Stimulated activated CD8-positive, alpha-beta memory T cell treated with anti-CD3 and anti-CD28 coated beads, Interleukin-7, amount 100 ng/mL, for 1 hour (primary cell): ENCODE data around the gene AKAP8L.

Source experiments
- DNase-seq, 2 donors: peaks; one replicate each; pipeline ENCODE4 v3.0.0-alpha.2; 2020; ENCODE audit warnings: low read depth in 2 of 2

Gene AKAP8L

DNA sequence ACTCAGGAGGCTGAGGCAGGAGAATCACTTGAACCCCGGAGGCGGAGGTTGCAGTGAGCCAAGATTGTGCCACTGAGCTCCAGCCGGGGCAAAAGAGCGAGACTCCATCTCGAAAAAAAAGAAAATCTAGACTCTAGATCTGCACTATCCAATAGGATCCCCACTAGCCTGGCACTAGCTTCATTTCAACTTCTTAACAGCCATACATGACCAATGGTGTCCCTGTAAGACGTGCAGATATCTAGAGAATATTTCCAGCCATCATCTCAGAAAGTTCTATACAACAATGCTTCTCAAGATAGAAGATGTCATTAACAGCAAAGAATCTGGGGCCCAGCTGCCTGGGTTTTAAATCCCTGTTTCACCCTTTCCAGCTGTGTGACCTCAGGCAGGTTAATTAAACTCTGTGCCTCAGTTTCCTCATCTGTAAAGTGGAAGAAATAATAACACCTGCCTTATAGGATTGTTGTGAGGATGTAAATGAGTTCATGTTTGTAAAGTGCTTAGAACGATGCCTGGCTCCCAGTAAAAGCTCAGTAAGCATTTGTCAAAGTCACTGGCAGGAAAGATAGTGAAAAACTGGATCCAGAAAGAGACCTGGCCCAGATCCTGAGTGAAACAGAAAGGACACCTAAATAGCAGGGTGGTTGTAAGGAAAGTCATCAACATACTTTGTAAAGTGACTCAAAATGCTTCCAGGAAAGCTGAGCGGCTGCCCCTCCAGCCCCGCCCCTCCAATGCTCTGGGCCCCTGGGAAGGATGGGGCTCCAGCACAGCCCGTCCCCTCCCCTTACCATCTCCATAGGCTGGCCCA, 17.4 kb upstream of the AKAP8L start:
- no peak for DNase-seq

DNA sequence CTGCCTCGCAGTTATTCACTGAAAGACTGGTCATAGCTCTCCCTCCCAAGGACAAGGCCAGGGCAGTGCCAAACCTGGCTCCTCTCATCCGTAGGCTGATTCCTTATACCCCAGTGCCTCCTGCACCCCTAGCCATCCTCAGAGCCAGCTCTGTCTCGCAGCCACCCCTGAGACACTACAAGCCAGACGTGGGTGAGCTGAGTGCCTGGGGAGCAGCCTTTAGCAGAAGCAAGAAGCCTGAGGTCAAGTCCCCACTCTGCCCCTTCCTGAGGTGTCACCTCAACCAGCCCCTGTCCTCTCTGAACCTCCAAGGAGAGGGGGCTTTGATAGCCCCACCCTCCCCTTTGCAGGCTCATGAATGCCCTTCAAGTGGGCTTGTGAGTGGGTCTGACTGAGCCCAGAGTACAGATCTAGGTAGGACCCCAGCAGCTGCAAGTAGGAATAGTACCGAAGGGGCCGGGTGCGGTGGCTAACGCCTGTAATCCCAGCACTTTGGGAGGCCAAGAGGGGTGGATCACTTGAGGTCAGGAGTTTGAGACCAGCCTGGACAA, 14.8 kb upstream of the AKAP8L start:
- DNase-seq, result no peak

DNA sequence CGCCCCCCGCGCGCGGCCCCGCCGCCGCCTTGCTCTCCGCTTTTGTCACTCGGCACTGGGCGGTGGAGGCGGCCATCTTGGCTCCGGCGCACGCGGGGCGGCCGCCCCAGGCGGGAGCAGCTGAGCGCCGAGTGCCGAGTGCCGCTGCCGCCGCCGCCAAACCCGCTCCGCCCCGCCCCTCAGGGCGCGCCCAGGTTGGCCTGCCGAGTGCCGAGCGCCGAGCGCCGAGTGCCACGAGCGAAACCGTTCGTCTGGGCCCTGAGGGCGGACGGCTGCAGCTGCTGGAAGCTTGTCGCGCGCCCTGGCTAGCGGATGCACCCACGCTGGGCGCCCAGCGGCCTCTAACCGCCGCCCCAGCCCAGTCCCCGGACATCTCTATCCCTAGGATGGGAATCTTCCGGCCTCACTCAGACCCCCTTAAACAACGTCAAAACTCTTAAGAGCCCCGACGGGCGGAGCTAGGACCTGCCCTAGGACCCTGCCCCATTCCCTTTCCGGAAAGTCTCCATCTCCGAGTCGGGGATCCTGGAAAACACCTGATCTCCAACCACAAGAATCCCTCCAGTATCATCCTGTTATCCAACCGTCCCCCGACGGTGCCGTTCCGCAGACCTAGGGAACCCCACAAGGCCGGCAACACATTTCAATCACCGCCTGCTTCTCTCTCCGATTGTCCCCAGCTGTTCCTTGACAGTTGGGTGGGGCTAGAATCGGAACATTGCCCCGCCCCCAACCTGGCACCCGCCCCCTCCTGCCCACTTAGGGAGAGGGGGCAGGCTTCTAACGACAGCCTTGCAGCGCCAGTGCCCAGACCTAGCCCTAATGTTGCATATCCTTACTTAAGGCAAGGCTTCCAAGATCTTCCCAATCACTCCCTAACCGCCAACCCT, 14.1 kb upstream of the AKAP8L start:
- peak; percentile 83 to 88 for DNase-seq

DNA sequence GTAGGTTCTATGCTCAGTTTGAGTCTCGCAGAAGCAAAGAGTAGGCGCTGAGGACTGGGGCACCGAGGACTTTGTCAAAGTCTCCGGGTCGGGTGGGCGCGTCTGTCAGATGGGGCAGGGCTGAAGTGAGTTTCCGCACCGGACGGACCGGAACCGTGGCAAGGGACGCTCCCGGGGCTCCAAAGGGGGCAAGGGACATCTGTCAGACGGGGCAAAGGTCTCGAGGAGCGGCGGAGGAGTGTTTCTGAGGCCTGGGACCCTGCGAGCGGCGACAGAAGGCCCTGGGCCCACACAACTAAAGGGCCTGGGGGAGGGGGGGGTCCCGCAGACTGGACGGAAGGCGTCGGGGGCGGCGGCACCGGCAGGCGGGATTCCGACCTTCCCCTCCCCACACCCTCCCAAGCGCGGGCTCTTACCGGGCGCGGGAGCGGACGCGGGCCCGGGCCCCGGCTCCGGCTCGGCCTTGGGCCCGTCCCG, 13.3 kb upstream of the AKAP8L start:
- no peak for DNase-seq

DNA sequence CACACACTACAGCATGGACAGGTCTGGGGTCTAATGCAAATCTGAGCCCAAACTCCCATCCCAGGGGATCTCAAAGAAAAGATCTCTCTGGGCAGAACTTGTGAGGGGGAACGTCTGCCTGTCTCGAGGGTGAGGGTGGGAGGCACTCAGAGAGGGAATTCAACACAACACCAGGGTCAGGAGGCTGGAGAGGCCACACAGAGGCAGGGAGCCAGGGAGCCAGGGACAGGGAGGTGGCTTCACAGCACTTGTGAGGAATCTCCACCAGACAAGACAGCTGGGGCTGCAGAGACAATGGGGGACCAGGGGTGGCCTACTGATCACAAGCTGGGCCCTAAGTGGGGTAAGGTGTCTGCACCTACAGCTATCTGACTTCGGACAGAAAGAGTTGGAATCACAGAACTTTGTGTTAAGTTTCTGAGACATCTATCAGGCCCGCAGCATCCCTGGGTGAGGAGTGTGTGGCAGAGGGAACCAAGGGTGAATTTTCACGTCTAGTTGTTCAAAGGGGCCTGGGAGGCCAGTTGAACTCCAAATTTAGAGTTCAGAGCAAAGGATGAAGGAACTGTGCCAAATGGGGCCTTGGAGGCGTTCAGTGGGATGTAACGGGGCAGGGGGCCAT, 12.7 kb upstream of the AKAP8L start:
- no peak for DNase-seq

DNA sequence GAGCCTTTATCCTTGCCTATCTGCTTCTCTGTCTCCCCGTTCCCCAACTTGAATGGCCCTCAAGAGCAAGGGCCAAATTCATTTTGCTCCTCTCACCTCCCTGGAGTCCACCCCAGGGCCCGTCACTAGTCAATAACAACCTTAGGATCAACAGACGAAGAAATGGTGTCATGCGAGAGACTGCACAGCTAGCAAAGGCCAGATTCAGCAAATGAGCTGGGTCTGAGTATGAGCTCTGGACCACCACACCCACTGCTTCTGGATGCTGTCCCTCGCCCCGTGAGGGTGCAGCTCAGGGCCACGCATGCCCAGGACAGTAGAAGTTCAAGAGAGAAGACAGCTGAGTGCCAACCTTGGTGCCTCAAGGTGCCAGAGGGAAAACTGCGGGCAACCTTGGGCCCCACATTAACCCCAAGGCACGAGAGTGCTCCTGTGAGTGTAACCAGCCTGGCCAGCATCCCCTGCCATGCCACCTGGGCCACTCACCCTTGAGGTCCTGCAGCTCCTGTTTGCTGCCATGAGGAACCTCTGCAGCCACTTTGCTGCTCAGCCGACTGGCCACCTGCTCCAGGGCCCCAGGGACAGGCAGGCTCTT, 11.8 kb upstream of the AKAP8L start:
- no peak for DNase-seq

DNA sequence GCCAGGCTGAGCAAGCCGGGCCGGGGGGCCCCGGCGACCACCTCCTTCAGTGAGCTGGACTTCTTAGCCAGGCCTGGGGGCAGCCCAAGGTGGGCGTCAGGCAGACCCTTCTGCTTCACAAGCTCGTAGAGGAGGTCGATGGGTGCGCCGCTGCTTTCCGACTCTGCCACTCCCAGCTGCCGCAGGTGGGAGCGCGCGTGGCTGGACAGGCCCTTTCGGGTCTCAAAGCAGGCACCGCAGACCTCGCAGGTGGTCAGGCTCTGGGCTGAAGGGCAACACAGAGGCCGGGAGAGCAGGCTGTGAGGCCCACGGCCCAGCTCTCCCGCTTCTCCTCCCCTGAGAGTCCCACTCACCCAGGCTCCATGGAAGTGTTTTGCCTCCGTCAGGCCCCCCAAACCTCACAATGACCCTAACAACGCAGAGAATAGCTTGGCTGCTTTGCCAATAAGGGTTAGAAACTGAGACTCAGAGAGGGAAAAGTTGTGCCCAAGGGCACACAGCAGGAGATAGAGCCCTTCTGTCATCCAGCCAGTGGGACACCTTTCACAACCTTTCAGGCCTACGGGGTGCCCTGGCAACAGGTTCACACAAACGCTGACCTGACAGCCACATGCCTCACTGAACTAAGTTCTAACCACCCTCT, 11.2 kb upstream of the AKAP8L start:
- no peak for DNase-seq

DNA sequence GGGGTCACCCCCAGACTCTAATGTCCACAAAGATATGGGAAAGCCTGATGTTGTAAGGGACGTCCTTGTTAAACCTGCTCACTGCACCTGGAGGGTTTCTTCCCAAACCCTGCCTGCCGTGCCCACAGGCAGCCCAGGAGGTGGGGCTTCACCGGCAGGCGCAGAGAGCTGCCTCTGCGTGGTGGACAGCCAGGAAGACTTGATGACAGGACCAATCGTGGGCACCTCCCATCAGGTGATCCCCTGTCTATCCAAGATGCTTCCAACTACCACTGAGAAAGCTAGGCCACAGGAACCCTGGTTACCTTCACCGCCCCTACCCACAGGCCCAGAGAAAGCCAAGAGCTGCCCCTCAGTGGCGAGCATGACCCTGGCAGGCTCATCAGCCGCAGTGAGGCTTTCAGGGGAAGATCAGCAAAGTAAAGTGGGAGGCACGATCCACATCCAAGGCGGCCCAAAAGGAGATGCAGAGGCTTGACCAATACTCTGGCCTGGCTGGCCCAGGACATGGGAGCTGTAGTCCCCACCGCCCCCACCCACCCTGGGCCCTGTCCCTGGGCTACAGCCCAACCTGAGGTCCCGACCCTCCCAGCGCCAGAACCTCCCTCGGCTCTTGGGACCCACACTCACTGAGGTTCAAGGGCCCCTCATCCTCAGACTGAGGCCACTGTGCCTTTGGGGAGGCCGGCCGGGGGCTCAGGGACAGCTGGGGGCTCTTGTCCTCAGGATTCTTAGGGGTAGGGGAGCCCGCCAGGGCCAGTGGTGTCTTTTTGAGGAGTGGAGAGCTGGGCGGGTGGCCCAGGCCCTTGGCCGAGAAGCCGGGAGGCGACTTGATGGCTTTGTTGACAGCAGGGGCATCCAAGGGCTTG, 10.4 kb upstream of the AKAP8L start:
- DNase-seq, result no peak

DNA sequence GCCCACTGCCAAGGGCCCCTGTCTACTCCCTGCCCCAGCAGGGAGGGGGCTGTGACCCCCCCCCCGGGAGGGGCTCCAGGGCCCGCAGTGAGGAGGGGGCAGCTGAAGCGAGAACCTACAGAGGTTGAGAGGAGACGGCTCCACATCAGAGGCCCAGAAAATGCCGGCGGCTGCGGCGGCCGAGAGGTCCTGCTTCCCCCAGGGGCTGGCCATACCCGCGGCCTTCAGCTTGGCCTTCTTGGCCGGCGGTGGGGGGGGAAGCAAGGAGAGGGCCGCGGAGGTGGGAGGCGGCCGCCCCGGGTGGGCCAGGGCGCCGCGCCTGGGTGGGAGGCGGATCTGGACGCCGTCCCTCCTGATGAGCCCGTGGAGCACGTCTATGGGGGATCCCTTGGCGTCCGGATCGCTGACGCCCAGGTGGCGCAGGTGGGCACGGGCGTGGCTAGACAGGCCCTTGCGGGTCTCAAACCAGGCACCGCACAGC, 9.2 kb upstream of the AKAP8L start:
- no peak for DNase-seq

DNA sequence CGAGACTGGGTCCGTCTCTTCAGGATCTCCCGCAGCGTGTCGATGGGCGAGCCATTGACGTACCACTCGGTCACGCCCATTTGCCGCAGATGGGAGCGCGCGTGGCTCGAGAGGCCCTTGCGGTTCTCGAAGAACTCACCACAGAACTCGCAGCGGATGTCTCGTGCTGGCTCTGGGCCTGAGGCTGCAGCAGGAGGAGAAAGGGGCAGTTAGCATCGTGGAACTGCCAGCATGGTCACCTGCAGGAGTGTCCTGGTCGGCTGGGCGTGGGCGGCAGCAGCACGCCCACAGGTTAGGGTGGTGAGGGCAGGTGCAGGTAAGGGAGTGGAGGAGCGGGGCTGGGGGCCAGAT, 8.5 kb upstream of the AKAP8L start:
- DNase-seq, result no peak

DNA sequence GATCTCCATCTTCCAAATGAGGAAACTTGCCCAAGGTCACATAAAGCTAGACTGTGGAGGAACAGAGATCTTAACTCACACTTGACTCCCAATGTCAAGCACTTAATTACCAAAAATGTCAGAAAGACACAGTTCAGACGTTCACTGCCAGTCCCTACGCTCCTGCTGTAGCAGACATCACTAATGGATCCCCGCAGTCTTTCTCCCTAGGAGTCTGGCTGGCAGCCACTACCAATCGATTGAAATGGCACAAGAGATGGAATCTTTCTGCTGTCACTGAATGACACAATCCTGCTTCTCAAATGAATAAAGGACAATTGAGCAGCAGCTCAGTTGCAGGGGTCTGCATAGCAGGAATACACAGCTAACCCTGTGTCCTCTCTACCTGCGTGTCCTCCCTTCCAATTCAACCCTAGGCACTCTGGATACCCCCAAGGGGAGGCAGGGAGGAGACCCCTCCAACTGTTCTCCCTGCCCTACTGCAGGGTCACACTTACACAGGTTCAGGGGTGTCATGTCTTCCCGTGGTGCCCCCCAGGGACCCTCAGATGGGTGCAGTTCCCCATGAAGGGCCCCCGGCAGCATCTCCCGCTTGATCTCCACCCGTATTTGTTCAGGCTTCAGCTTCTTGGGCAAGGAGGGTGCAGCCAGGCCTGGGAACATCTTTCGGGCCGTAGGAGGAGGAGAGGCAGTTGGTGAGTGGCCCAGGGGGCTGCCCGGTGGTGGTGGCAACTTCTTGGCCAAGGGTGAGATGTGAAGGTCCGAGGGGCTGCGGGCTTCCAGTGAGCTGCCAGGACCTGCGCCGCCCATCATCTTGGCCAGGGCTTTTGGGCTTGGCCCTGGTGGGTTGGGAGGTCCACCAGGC, 7.9 kb upstream of the AKAP8L start:
- DNase-seq, result no peak

DNA sequence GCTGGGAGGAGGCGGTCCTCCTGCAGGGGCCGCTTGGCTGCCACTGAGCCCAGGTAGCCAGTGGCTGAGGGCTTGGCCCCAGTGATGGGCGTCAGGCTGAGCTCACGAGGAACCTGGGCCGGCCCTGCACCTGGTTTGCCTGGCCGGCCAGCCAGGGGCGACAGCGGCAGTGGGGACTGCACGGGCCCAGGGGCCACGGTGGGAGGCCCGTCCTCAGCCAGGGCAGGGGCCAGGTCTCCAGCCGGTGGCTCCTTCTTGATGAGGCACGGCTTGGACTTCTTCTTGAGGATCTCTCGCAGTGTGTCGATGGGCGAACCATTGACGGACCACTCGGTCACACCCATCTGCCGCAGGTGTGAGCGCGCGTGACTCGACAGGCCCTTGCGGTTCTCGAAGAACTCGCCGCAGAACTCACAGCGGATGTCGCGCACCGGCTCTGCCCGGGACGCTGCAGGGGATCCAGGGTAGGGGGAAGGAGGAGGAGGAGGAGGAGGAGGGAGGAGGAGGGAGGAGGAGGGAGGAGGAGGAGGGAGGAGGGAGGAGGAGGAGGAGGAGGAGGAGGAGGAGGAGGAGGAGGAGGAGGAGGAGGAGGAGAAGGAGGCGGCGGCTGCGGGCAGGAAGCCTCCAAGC, 6.6 kb upstream of the AKAP8L start:
- no peak for DNase-seq

DNA sequence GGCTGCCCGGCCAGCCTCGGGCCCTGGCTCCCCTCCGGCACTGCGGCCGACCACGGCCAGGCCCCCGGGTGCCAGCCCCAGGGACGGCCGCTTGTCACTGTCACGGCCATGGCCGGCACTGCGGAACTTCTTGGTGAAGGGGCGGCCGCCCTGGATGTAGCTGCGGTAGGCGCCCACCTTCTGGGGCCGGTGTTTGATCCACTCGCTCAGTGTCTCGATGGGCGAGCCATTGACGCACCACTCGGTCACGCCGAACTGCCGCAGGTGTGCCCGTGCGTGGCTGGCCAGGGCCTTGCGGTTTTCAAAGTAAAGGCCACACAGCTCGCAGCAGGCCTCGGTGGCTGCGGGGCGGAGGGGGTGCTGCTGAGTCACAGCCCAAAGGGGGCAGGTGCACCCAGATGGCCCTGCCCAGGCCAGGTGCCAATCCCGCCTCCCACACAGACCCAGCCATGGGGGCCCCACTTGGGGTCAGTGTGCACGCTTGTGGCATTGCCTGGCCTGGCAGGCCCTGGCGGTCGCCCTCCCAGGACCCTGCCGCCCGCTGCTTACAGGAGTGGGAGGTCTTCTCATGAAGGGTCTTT, 6.0 kb upstream of the AKAP8L start:
- DNase-seq, result no peak

DNA sequence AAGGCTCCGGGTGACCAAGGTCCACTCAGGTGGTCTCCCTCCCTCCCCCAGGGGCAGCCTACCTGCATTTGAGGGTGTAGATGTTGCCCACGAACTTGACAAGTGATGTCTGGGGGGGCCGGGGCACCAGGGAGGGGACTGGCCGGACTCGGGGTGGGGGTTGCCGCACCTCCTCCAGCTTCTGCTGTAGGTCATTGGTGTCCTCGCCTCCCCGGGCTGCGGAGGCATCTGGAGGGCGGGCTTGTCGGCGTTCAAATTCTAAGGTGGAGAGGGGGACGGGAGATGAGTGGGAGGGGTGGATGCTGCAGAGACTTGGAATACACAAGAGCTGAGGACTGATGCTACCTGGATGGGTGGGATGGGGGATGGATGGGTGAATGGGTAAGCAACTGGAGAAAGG, 5.3 kb upstream of the AKAP8L start:
- DNase-seq, result no peak

DNA sequence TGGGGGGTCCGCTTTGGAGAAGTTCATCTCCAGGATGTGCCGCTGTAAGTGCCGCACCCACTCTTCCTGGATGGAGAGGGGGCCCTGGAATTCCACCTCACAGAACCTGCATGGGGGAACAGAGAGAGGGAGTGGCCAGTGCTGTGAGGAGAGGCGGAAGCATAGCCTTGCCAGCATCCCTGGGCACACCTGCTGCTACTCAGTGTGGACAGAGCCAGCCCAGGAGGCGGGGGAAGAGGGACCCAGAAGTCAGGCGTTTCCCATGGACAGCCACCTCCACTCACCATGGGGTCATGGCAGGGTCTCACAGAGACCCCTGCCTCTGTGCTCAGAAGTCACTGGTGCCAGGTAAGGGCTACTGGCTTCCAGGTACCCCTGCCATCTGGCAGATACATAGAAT, 4.3 kb upstream of the AKAP8L start:
- DNase-seq, result no peak

DNA sequence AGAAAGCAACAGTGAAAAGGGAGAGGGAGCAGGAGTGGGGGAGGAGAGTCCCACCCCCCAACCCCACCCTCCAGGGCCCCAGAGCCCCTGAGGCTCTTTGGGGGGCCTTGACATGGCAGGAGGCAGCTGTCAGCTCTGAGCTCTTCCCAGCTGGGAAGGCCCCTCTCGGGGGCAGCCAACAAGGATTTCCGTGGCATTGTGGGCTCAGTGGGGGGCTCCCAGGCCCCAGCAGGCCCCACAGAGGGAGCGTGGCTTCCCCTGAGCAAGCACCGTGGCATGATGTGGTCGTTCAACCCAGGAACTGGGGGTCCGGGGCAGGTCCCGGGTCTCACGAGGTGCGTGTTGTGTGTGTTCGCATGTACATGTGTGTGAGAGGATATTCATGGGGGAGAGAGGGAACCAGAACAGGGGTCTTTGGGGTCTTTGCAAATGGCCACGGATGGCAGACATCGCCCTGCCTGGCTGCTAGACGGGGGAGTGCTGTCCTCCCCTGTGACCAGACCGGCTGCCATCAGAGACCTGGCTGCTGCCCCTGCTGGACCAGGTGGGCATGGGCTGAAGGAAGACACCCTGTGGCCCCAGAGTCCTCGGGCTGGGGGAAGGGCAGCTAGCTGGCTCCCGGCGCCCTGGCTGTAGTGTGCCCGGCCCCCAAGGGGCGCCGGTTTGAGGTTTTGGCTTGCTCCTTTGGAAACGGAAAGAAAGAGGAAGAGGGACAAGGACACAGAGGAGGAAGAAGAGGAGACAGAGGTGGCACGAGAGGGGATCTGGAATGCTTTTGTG, 3.7 kb upstream of the AKAP8L start:
- no peak for DNase-seq

DNA sequence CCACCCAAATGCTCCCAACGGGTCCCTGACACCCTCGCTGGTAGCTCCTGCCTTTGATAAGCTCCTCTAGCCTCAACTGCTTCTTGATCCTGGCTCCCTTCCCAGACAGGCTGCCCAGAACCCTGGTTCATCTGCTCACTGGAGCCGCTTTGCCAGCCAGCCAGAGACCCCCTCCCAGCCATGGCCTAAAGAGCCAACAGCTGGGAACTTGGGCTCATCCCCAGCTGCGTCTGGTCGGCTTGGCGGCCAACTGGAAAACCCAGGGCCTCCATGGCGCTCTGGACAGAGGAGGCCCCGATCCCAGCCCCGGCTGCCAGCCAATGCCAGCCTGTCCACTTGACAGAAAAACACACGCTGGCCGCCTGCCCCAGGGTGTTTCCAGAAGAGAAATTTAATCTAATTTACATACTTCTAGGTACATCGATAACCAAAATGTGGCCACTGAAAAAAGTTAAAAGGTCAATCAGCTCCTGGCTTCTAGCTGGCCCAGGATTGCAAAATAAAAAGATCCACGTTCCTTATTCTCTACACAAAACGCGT, 3.0 kb upstream of the AKAP8L start:
- DNase-seq, result no peak
